NB4 (cell line): ENCODE measurements around the gene TBC1D13.

Experiments
- CTCF ChIP-seq: IDR thresholded peaks from one replicate; pipeline ENCODE4 v1.5.1; 2012; ENCODE audit warnings: low read depth, low read length
- MYC ChIP-seq: IDR thresholded peaks from 2 replicates; pipeline ENCODE4 v1.6.1; 2011; ENCODE audit warnings: low read depth, low read length
- POLR2A ChIP-seq: IDR thresholded peaks from 2 replicates; pipeline ENCODE4 v1.6.1; 2011; ENCODE audit warnings: mild to moderate bottlenecking; ENCODE audit not compliant: insufficient read length; ENCODE audit errors: extremely low read depth
- TF ChIP-seq, protein P1 (sequence below): IDR thresholded peaks from 2 replicates; pipeline ENCODE4 v1.6.1; 2011; ENCODE audit warnings: low read depth, low read length

DNA sequence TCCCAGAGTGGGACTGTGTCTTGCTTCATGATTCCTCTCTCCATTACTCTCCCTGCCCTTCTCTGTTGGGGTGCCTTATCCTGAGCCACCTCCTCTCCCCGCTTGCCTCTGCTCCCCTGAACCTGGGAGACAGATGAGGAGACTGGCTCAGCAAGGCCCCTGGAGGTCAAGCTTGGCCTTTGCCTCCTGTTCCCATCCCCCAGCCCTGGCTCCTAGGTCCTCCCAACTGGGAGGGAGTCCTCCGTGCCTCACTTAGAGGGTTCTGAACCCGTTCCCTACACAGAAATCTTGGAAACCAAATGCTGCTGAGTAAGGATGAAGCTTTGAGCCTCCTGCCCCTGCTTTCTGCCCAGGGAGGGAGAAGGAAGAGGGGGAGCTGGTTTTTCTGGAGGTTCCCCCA is 21.5 kb downstream of the TBC1D13 start:
- TF ChIP-seq CTCF, result no peak
- TF ChIP-seq POLR2A, result no peak
- TF ChIP-seq, protein P1, sequence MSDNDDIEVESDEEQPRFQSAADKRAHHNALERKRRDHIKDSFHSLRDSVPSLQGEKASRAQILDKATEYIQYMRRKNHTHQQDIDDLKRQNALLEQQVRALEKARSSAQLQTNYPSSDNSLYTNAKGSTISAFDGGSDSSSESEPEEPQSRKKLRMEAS, result no peak
- no peak for TF ChIP-seq MYC
